Inferior parietal cortex (tissue), 1 donor: Measurements from ENCODE around the gene CEBPB.

Source experiments
- DNase-seq: peaks from one replicate; pipeline ENCODE4 v3.0.0-alpha.2; 2016; ENCODE audit errors: extremely low spot score

The CEBPB gene

GRCh38 chr20:50227506-50227905 lies 36.9 kb downstream of the CEBPB start:
- no peak for DNase-seq

- DNase-seq: no peak
Observed at GRCh38 chr20:50229156-50229607, 38.6 kb downstream of the CEBPB start.

- DNase-seq: no peak
Observed at GRCh38 chr20:50230184-50230583, 39.6 kb downstream of the CEBPB start.

- DNase-seq: no peak
Observed at GRCh38 chr20:50230871-50231560, 40.4 kb downstream of the CEBPB start.

- DNase-seq: no peak
Observed at GRCh38 chr20:50231854-50232253, 41.2 kb downstream of the CEBPB start.

GRCh38 chr20:50232651-50233324 lies 42.2 kb downstream of the CEBPB start:
- no peak for DNase-seq

- no peak for DNase-seq
Observed at GRCh38 chr20:50233325-50234212, 42.9 kb downstream of the CEBPB start.

GRCh38 chr20:50234288-50234687 lies 43.7 kb downstream of the CEBPB start:
- DNase-seq: no peak

- DNase-seq: no peak
Observed at GRCh38 chr20:50237349-50237748, 46.7 kb downstream of the CEBPB start.

GRCh38 chr20:50238081-50238800 lies 47.6 kb downstream of the CEBPB start:
- DNase-seq: no peak

- no peak for DNase-seq
Observed at GRCh38 chr20:50240092-50240491, 49.5 kb downstream of the CEBPB start.

- no peak for DNase-seq
Observed at GRCh38 chr20:50242178-50242514, 51.5 kb downstream of the CEBPB start.
